H1 (cell line): ENCODE results near the gene C17orf114.

Experiments used
- CTCF ChIA-PET: fragments of 300-600 bp; sonication (Branson Sonifier 250); formaldehyde crosslinking; loops from one replicate; lab custom pipeline; 2021; ENCODE audit not compliant: partially characterized antibody; lab: Charles Lee
- POLR2A ChIA-PET: fragments of 300-600 bp; sonication (Branson Sonifier 250); formaldehyde crosslinking; loops from one replicate; lab custom pipeline; 2021; ENCODE audit warnings: inconsistent platforms; ENCODE audit not compliant: partially characterized antibody; lab: Charles Lee
- DNase-seq, 2 experiments: peaks; one replicate each; pipeline versions ENCODE4 v3.0.0 to v3.0.0-alpha.2; 2010 to 2022; ENCODE audit warnings: low spot score in 2 of 2, low read depth in 1 of 2, mixed read lengths in 1 of 2
- FAIRE-seq: peaks from 2 replicates; lab custom pipeline; 2011; peaks lifted over from hg19 to GRCh38; lab: Jason Lieb, UNC
- H2AFZ ChIP-seq: 2 replicates; pipeline ENCODE4 v1.8.1; 2012; ENCODE audit warnings: low read length, inconsistent platforms
- H2AK5ac ChIP-seq: 2 replicates; pipeline ENCODE4 v1.6.1; 2013; ENCODE audit warnings: low read depth, low read length
- H2BK120ac ChIP-seq: replicated peaks from 2 replicates; pipeline ENCODE3; 2013; ENCODE audit warnings: low read depth, low read length, inconsistent platforms
- H2BK12ac ChIP-seq: 2 replicates; pipeline ENCODE4 v1.6.1; 2013; ENCODE audit warnings: low read depth, low read length
- H2BK15ac ChIP-seq: 2 replicates; pipeline ENCODE4 v1.6.1; 2013; ENCODE audit warnings: low read length
- H2BK20ac ChIP-seq: 2 replicates; pipeline ENCODE4 v1.6.1; 2013; ENCODE audit warnings: low read length
- H2BK5ac ChIP-seq: 2 replicates; pipeline ENCODE4 v1.6.1; 2013; ENCODE audit warnings: low read depth, low read length
- H3K14ac ChIP-seq: 2 replicates; pipeline ENCODE4 v1.6.1; 2013; ENCODE audit warnings: inconsistent platforms; ENCODE audit not compliant: insufficient read length
- H3K18ac ChIP-seq: 2 replicates; pipeline ENCODE4 v1.6.1; 2013; ENCODE audit warnings: low read length; ENCODE audit errors: extremely low read depth
- H3K23ac ChIP-seq: 2 replicates; pipeline ENCODE4 v1.6.1; 2013; ENCODE audit warnings: inconsistent platforms; ENCODE audit not compliant: insufficient read length
- H3K23me2 ChIP-seq: 2 replicates; pipeline ENCODE4 v1.6.1; 2013; ENCODE audit warnings: low read depth, low read length
- H3K27ac ChIP-seq: 2 replicates; pipeline ENCODE4 v1.6.1; 2011; ENCODE audit warnings: low read depth, low read length, inconsistent platforms
- H3K27me3 ChIP-seq, 4 experiments: replicated peaks in 1 of 4; 1 replicate in 1 of 4; 2 replicates in 3 of 4; pipeline versions ENCODE4 v1.6.1 to v1.8.1; 2011 to 2013; ENCODE audit warnings: low read length in 3 of 4, mild to moderate bottlenecking in 3 of 4, inconsistent platforms in 2 of 4, mixed read lengths in 2 of 4, moderate library complexity in 1 of 4; ENCODE audit not compliant: control insufficient read depth in 3 of 4, insufficient read depth in 3 of 4; ENCODE audit errors: extremely low read depth in 1 of 4
- H3K36me3 ChIP-seq, 4 experiments: 2 replicates each; pipeline versions ENCODE4 v1.6.1 to v1.8.1; 2011 to 2013; ENCODE audit warnings: mild to moderate bottlenecking in 4 of 4, low read length in 3 of 4, moderate library complexity in 2 of 4, control low read depth in 1 of 4, inconsistent platforms in 1 of 4; ENCODE audit not compliant: insufficient read depth in 4 of 4, control insufficient read depth in 2 of 4
- H3K4ac ChIP-seq: replicated peaks from 2 replicates; pipeline ENCODE3; 2013; ENCODE audit warnings: low read length, low read depth, mixed read lengths, inconsistent platforms; ENCODE audit not compliant: insufficient read length
- H3K4me1 ChIP-seq, 4 experiments: replicated peaks in 1 of 4; 1 replicate in 1 of 4; 2 replicates in 3 of 4; pipeline versions ENCODE4 v1.6.1 to v1.8.1; 2011 to 2013; ENCODE audit warnings: low read length in 3 of 4, inconsistent platforms in 2 of 4, mixed read lengths in 1 of 4; ENCODE audit not compliant: insufficient read depth in 4 of 4, control insufficient read depth in 3 of 4
- H3K4me2 ChIP-seq, 2 experiments: 2 replicates each; pipeline versions ENCODE4 v1.6.1 to v1.8.1; 2011 to 2013; ENCODE audit warnings: low read depth in 2 of 2, low read length in 2 of 2, control low read depth in 1 of 2, inconsistent platforms in 1 of 2, mild to moderate bottlenecking in 1 of 2; ENCODE audit not compliant: insufficient read depth in 1 of 2
- H3K4me3 ChIP-seq, 4 experiments: fragments of 200-600, 300-600 bp in 1 of 4; sonication (generic), shearing (Covaris generic), sonication (Bioruptor Twin) in 1 of 4; 2 replicates each; pipeline versions ENCODE4 v1.5.1 to v1.8.1; 2011 to 2016; ENCODE audit warnings: low read length in 4 of 4, low read depth in 3 of 4, control low read depth in 2 of 4, inconsistent platforms in 2 of 4, mild to moderate bottlenecking in 2 of 4, mixed read lengths in 1 of 4, moderate library complexity in 1 of 4; ENCODE audit not compliant: insufficient read depth in 2 of 4; ENCODE audit errors: extremely low read depth in 1 of 4
- H3K56ac ChIP-seq: replicated peaks from 2 replicates; pipeline ENCODE3; 2013; ENCODE audit warnings: low read depth, mild to moderate bottlenecking, mixed read lengths, low read length, inconsistent platforms; ENCODE audit not compliant: insufficient read length
- H3K79me1 ChIP-seq: 2 replicates; pipeline ENCODE4 v1.6.1; 2013; ENCODE audit warnings: low read depth, low read length, control low read depth
- H3K79me2 ChIP-seq, 2 experiments: 2 replicates each; pipeline versions ENCODE4 v1.6.1 to v1.8.1; 2012 to 2013; ENCODE audit warnings: low read length in 2 of 2, mild to moderate bottlenecking in 2 of 2, inconsistent platforms in 1 of 2; ENCODE audit not compliant: insufficient read depth in 2 of 2, control insufficient read depth in 1 of 2
- H3K9ac ChIP-seq, 4 experiments: replicated peaks in 1 of 4; 1 replicate in 1 of 4; 2 replicates in 3 of 4; pipeline versions ENCODE4 v1.6.1 to v1.8.1; 2011 to 2013; ENCODE audit warnings: low read depth in 3 of 4, low read length in 3 of 4, control low read depth in 2 of 4, mild to moderate bottlenecking in 2 of 4, moderate library complexity in 2 of 4, inconsistent platforms in 1 of 4; ENCODE audit errors: extremely low read depth in 1 of 4
- H3K9me3 ChIP-seq, 2 experiments: 2 replicates each; pipeline versions ENCODE4 v1.6.1 to v1.8.1; 2012 to 2013; ENCODE audit warnings: mild to moderate bottlenecking in 2 of 2, moderate library complexity in 2 of 2, control low read depth in 1 of 2, inconsistent platforms in 1 of 2, low read depth in 1 of 2, low read length in 1 of 2, mixed read lengths in 1 of 2; ENCODE audit not compliant: insufficient read depth in 2 of 2
- H4K20me1 ChIP-seq, 2 experiments: replicated peaks in 1 of 2; 2 replicates each; pipeline versions ENCODE3 to v1.8.1; 2011 to 2013; ENCODE audit warnings: inconsistent platforms in 2 of 2, low read length in 2 of 2, mild to moderate bottlenecking in 1 of 2; ENCODE audit not compliant: insufficient read depth in 2 of 2, control insufficient read depth in 1 of 2
- H4K5ac ChIP-seq: 2 replicates; pipeline ENCODE4 v1.6.1; 2013; ENCODE audit warnings: low read length, low read depth, mixed read lengths, inconsistent platforms; ENCODE audit not compliant: insufficient read length
- H4K8ac ChIP-seq: 2 replicates; pipeline ENCODE4 v1.8.0; 2013; ENCODE audit warnings: mild to moderate bottlenecking, moderate library complexity, low read length, inconsistent platforms; ENCODE audit not compliant: insufficient read depth; ENCODE audit errors: extremely low read depth
- H4K91ac ChIP-seq: replicated peaks from 2 replicates; pipeline ENCODE3; 2013; ENCODE audit warnings: low read length, mixed read lengths, inconsistent platforms; ENCODE audit not compliant: insufficient read length
- ASH2L ChIP-seq: fragments of 200-600, 300-600 bp; sonication (generic); IDR thresholded peaks from one replicate; pipeline ENCODE4 v1.7.1; 2017; ENCODE audit warnings: low read length
- ATF2 ChIP-seq: IDR thresholded peaks from 2 replicates; pipeline ENCODE4 v1.6.1; 2012; ENCODE audit warnings: low read length, inconsistent platforms
- BRCA1 ChIP-seq: IDR thresholded peaks from 2 replicates; pipeline ENCODE4 v1.6.1; 2012; ENCODE audit warnings: low read depth, low read length, improper control_type of control experiment
- CEBPB ChIP-seq: IDR thresholded peaks from 2 replicates; pipeline ENCODE4 v1.6.1; 2012; ENCODE audit warnings: low read depth, low read length
- CHD1 ChIP-seq: IDR thresholded peaks from 2 replicates; pipeline ENCODE4 v1.6.1; 2012; ENCODE audit warnings: low read depth, low read length, improper control_type of control experiment
- EGR1 ChIP-seq: IDR thresholded peaks from 2 replicates; pipeline ENCODE4 v1.6.1; 2011; ENCODE audit warnings: low read depth, low read length, borderline replicate concordance
- GTF2F1 ChIP-seq: IDR thresholded peaks from 2 replicates; pipeline ENCODE4 v1.6.1; 2012; ENCODE audit warnings: low read depth, low read length, improper control_type of control experiment, borderline replicate concordance
- KDM1A ChIP-seq: fragments of 200-600, 300-600 bp; sonication (generic); IDR thresholded peaks from 2 replicates; pipeline ENCODE4 v1.7.1; 2016; ENCODE audit warnings: mild to moderate bottlenecking, low read length, borderline replicate concordance
- PHF8 ChIP-seq: fragments of 200-600 bp; sonication (generic); conservative IDR thresholded peaks from 2 replicates; pipeline ENCODE4 v1.7.1; 2012; ENCODE audit warnings: low read depth, mild to moderate bottlenecking, inconsistent platforms, low read length, moderate library complexity
- RNF2 ChIP-seq: fragments of 200-900, 300-1000 bp; sonication (generic); IDR thresholded peaks from 2 replicates; pipeline ENCODE4 v1.7.1; 2016; ENCODE audit warnings: borderline replicate concordance, low read depth, mild to moderate bottlenecking, antibody characterized with exemption, low read length; ENCODE audit not compliant: poor library complexity, severe bottlenecking; ENCODE audit errors: missing control alignments
- RXRA ChIP-seq: IDR thresholded peaks from 2 replicates; pipeline ENCODE4 v1.6.1; 2011; ENCODE audit warnings: low read depth, mild to moderate bottlenecking, low read length, moderate library complexity; ENCODE audit not compliant: insufficient read depth
- SRF ChIP-seq: IDR thresholded peaks from 2 replicates; pipeline ENCODE4 v1.6.1; 2011; ENCODE audit warnings: mild to moderate bottlenecking, low read depth, low read length, moderate library complexity
- WGBS, 2 experiments: shearing (Covaris generic) in 1 of 2; methylation state at CpG; one replicate each; pipeline versions ENCODE4 v1.1.6 to v1.1.7; 2013 to 2015; ENCODE audit warnings: low lambda C conversion rate in 2 of 2, mixed read lengths in 2 of 2, inconsistent platforms in 1 of 2, low coverage in 1 of 2, missing lambda C conversion rate in 1 of 2; ENCODE audit not compliant: insufficient replicate concordance in 2 of 2, insufficient coverage in 1 of 2, insufficient read length in 1 of 2; ENCODE audit errors: extremely low coverage in 1 of 2, missing lambda C conversion rate in 1 of 2; 5-methylcytosine and 5-hydroxymethylcytosine counted together

C17orf114 gene

DNA sequence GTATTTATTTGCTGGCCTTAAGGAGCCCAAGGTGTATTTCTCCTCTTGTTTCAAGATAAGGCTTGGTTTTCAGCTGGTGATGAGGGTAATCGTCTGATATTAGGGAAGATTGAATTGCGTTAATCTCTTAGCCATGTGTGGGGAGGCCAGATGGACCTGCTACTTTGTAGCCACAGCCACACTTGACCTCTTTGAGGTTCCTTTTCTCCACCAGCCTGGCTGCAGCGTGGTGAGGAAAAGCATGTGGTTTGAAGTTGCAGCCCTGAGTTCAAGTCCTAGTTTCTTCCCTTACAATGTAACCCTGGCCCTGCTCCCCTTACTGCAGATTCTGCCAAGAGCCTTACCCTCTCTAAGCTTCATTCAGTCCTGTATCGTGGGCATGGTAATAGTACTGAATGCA, 34.1 kb upstream of the C17orf114 start:
- no peak overlapping the region for H2BK12ac ChIP-seq
- peaks cover 0 to 7% (median under 1%) of the 10 kb centered on the region in 4 experiments; a peak in 1 of 8 replicates for H3K36me3 ChIP-seq
- H3K18ac ChIP-seq = no peak overlapping the region
- no peak overlapping the region for H2BK20ac ChIP-seq
- H3K23me2 ChIP-seq = peaks cover 6% of the 10 kb centered on the region
- POLR2A ChIA-PET = interaction anchor here (1.0 to 2.0 kb wide), 3 partner anchors 10 to 131 kb away, joined by 4 to 6 read pairs (median 4); partner anchors contain the start of gene SPAG7
- no peaks in the 10 kb centered on the region for H3K27me3 ChIP-seq
- H3K79me1 ChIP-seq = peaks cover 6% of the 10 kb centered on the region
- H4K8ac ChIP-seq = no peak overlapping the region
- no peak overlapping the region for H3K56ac ChIP-seq
- H4K20me1 ChIP-seq = peaks cover 0 to 5% of the 10 kb centered on the region in 2 experiments
- WGBS, 2 experiments = 85% methylated on average over 4 of the region's 4 CpGs; no CpG with 5 or more reads in 1 of the 2 experiments
- H3K4me2 ChIP-seq = no peak overlapping the region
- no peak for DNase-seq
- H3K4ac ChIP-seq = no peak overlapping the region
- H3K23ac ChIP-seq = no peak overlapping the region
- H2AFZ ChIP-seq = no peak overlapping the region
- no peak overlapping the region for H2BK120ac ChIP-seq
- no peak overlapping the region for H3K14ac ChIP-seq
- H3K4me3 ChIP-seq = no peak overlapping the region
- H3K4me1 ChIP-seq = peaks cover 0 to 11% (median 7%) of the 10 kb centered on the region in 4 experiments; a peak in 6 of 7 replicates
- CTCF ChIA-PET = interaction anchor here (0.6 to 2.6 kb wide), 5 partner anchors 24 to 62 kb away, joined by 3 to 10 read pairs (median 3); no protein-coding TSS in a partner anchor
- H3K79me2 ChIP-seq = peaks cover 0 to 71% of the 10 kb centered on the region in 2 experiments; a peak in 3 of 4 replicates
- H3K9me3 ChIP-seq = no peaks in the 10 kb centered on the region
- H4K91ac ChIP-seq = no peak overlapping the region
- H4K5ac ChIP-seq = no peak overlapping the region
- H2BK15ac ChIP-seq = no peak overlapping the region
- H3K9ac ChIP-seq = no peak overlapping the region
- FAIRE-seq = no peak
- no peak overlapping the region for H2AK5ac ChIP-seq
- no peak overlapping the region; the same call in 1 of the 2 replicates for H3K27ac ChIP-seq
- H2BK5ac ChIP-seq = no peak overlapping the region
- TF ChIP-seq EGR1 = no peak
- no peak for TF ChIP-seq CHD1
- TF ChIP-seq RNF2 = no peak
- TF ChIP-seq BRCA1 = no peak
- TF ChIP-seq ASH2L = no peak
- TF ChIP-seq ATF2 = no peak
- TF ChIP-seq GTF2F1 = no peak
- no peak for TF ChIP-seq KDM1A
- no peak for TF ChIP-seq SRF
- TF ChIP-seq PHF8 = no peak
- TF ChIP-seq RXRA = no peak
- no peak for TF ChIP-seq CEBPB
